ENCODE data around the gene GATC. TPM values are rescaled to one million over a fixed set of nuclear protein-coding genes. Genes with fewer than 3 reads are reported as not detected.

Gene GATC
- total RNA-seq, 2 experiments from 2014 or later, result 18.6 to 19.4 TPM

DNA sequence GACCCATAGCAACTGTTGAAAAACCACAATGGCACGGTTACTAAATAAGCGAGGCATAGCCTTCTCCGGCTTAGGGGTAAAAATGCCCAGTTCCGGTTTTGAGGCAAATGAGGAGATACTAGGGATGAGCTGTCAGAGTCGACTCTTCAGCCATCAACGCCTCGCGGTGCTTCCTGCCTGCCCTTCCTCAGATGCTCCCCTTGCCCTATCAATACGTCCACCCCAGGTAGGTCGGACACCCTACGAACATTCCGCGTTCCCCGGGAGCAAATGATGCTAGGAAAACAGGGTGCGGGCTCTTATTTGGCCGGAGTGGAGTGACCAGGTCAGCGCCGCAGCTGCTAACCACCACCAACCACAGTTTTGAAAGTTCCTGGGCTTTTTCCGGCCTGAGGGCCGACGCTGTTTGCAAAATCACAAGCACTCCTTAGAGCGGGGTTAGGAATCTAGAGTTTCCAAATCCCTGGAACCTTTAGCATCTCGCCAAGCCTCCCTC lies 22.1 kb downstream of the GATC start:
- no peaks in the 10 kb centered on the region for H3K9me3 ChIP-seq (ENCODE audit: control insufficient read depth in 1 of 2, insufficient read depth in 1 of 2, low read length in 2 of 2)
- TF ChIP-seq, protein P1, sequence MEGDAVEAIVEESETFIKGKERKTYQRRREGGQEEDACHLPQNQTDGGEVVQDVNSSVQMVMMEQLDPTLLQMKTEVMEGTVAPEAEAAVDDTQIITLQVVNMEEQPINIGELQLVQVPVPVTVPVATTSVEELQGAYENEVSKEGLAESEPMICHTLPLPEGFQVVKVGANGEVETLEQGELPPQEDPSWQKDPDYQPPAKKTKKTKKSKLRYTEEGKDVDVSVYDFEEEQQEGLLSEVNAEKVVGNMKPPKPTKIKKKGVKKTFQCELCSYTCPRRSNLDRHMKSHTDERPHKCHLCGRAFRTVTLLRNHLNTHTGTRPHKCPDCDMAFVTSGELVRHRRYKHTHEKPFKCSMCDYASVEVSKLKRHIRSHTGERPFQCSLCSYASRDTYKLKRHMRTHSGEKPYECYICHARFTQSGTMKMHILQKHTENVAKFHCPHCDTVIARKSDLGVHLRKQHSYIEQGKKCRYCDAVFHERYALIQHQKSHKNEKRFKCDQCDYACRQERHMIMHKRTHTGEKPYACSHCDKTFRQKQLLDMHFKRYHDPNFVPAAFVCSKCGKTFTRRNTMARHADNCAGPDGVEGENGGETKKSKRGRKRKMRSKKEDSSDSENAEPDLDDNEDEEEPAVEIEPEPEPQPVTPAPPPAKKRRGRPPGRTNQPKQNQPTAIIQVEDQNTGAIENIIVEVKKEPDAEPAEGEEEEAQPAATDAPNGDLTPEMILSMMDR (IDR thresholded peaks at IDR 0.05), result no peak
- ChIA-PET POLR2A (interaction anchor here (0.7 to 4.3 kb wide), 17 partner anchors 10 to 267 kb away, joined by 3 to 27 read pairs (median 6); partner anchors contain the start of genes COQ5, COX6A1, DYNLL1 and GATC), CTCF (interaction anchor here (1.9 to 2.8 kb wide), 4 partner anchors 14 to 166 kb away, joined by 7 to 14 read pairs (median 10); partner anchors contain the start of genes COX6A1, DYNLL1 and SIRT4)
- H3K4me1 ChIP-seq (ENCODE audit: insufficient read depth, low read length), result peaks cover 39% of the 10 kb centered on the region
- no peaks in the 10 kb centered on the region for H3K9me3 Mint-ChIP-seq
- peaks cover 51% of the 10 kb centered on the region for H3K36me3 Mint-ChIP-seq (ENCODE audit: low read depth)
- H3K27ac Mint-ChIP-seq, result peak overlapping the region; percentile 87
- H3K4me3 ChIP-seq (ENCODE audit: low read length), result peak overlapping the region; percentile 57
- H3K4me3 Mint-ChIP-seq, result peak overlapping the region; percentile 90
- no peaks in the 10 kb centered on the region for H3K27me3 Mint-ChIP-seq
- no peaks in the 10 kb centered on the region for H3K27me3 ChIP-seq (ENCODE audit: control insufficient read depth in 1 of 2, insufficient read depth in 2 of 2, low read length in 2 of 2)
- peaks cover 46% of the 10 kb centered on the region for H3K4me1 Mint-ChIP-seq (ENCODE audit: low read depth)
- H3K27ac ChIP-seq (ENCODE audit: low read depth in 1 of 2, low read length in 2 of 2), result peak overlapping the region; percentile 72 to 77
- DNase-seq (peak in 5 of 14 experiments; percentile 6 to 55 (median 32)), ATAC-seq (ENCODE audit: poor library complexity) (no peak)
- intact Hi-C loops (cut with DNase I, micrococcal nuclease), result loop anchor here (2.0 to 10.0 kb wide), 4 partner anchors 22 to 274 kb away; partner anchors contain the start of genes DYNLL1 (in 1 of the 2), GATC (in 1 of the 2), GCN1 (in 1 of the 2) and TRIAP1 (in 1 of the 2)
- peaks cover 38% of the 10 kb centered on the region for H3K36me3 ChIP-seq (ENCODE audit: insufficient read depth, low read length)

- peak overlapping the region; percentile 90 for H3K4me3 Mint-ChIP-seq
- H3K36me3 Mint-ChIP-seq (ENCODE audit: low read depth), result peaks cover 46% of the 10 kb centered on the region
- ATAC-seq (ENCODE audit: poor library complexity), result peak; percentile 31
- peak in 10 of 14 experiments; percentile 6 to 63 (median 45) for DNase-seq
- H3K27ac Mint-ChIP-seq, result peak overlapping the region; percentile 87
- no peaks in the 10 kb centered on the region for H3K9me3 ChIP-seq (ENCODE audit: control insufficient read depth in 1 of 2, insufficient read depth in 1 of 2, low read length in 2 of 2)
- H3K27ac ChIP-seq (ENCODE audit: low read depth in 1 of 2, low read length in 2 of 2), result peak overlapping the region; percentile 72 to 77
- peaks cover 33% of the 10 kb centered on the region for H3K36me3 ChIP-seq (ENCODE audit: insufficient read depth, low read length)
- H3K4me1 ChIP-seq (ENCODE audit: insufficient read depth, low read length), result peaks cover 39% of the 10 kb centered on the region
- no peaks in the 10 kb centered on the region for H3K9me3 Mint-ChIP-seq
- intact Hi-C loops (cut with DNase I, micrococcal nuclease), result loop anchor here (1.0 to 10.0 kb wide), 6 partner anchors 22 to 274 kb away; partner anchors contain the start of genes DYNLL1 (in 1 of the 2), GATC (in 1 of the 2), GCN1 (in 1 of the 2) and TRIAP1 (in 1 of the 2)
- POLR2A ChIA-PET, result interaction anchor here (1.1 to 4.3 kb wide), 17 partner anchors 10 to 268 kb away, joined by 3 to 27 read pairs (median 6); partner anchors contain the start of genes COQ5, COX6A1, DYNLL1 and GATC
- CTCF ChIA-PET, result interaction anchor here (0.8 to 2.8 kb wide), 11 partner anchors 11 to 219 kb away, joined by 3 to 14 read pairs (median 5); partner anchors contain the start of genes COX6A1, DYNLL1, POP5 and SIRT4
- TF ChIP-seq, protein P1 (IDR thresholded peaks at IDR 0.05), result no peak
- H3K27me3 ChIP-seq (ENCODE audit: control insufficient read depth in 1 of 2, insufficient read depth in 2 of 2, low read length in 2 of 2), result no peaks in the 10 kb centered on the region
- peaks cover 46% of the 10 kb centered on the region for H3K4me1 Mint-ChIP-seq (ENCODE audit: low read depth)
- H3K27me3 Mint-ChIP-seq, result no peaks in the 10 kb centered on the region
- peak overlapping the region; percentile 57 for H3K4me3 ChIP-seq (ENCODE audit: low read length)
Observed at GRCh38 chr12:120468821-120469449, 22.7 kb downstream of the GATC start.

- H3K27me3 ChIP-seq (ENCODE audit: control insufficient read depth in 1 of 2, insufficient read depth in 2 of 2, low read length in 2 of 2), result no peaks in the 10 kb centered on the region
- Mint-ChIP-seq H3K4me3 (peak within 1 kb of the TSS; percentile 90), H3K36me3 (ENCODE audit: low read depth) (peaks cover 39% of the 10 kb centered on the region), H3K27ac (peak within 1 kb of the TSS; percentile 87), H3K9me3 (no peaks in the 10 kb centered on the region), H3K4me1 (ENCODE audit: low read depth) (peaks cover 46% of the 10 kb centered on the region), H3K27me3 (no peaks in the 10 kb centered on the region)
- H3K4me1 ChIP-seq (ENCODE audit: insufficient read depth, low read length), result peaks cover 39% of the 10 kb centered on the region
- CTCF ChIA-PET, result interaction anchor here (0.6 to 2.8 kb wide), 16 partner anchors 10 to 218 kb away, joined by 3 to 14 read pairs (median 4); partner anchors contain the start of genes COX6A1, DYNLL1, POP5 and SIRT4
- H3K9me3 ChIP-seq (ENCODE audit: control insufficient read depth in 1 of 2, insufficient read depth in 1 of 2, low read length in 2 of 2), result no peaks in the 10 kb centered on the region
- DNase-seq, result peak; percentile 94 to 99 (median 97)
- ATAC-seq (ENCODE audit: poor library complexity), result peak; percentile 86
- TF ChIP-seq, protein P1 (IDR thresholded peaks at IDR 0.05), result peak; percentile 91
- peaks cover 26% of the 10 kb centered on the region for H3K36me3 ChIP-seq (ENCODE audit: insufficient read depth, low read length)
- intact Hi-C loops (cut with DNase I, micrococcal nuclease), result loop anchor here (1.0 to 10.0 kb wide), 6 partner anchors 23 to 275 kb away; partner anchors contain the start of genes DYNLL1 (in 1 of the 2), GATC (in 1 of the 2), GCN1 (in 1 of the 2) and TRIAP1 (in 1 of the 2)
- POLR2A ChIA-PET, result interaction anchor here (1.1 to 4.3 kb wide), 16 partner anchors 11 to 268 kb away, joined by 3 to 27 read pairs (median 6); partner anchors contain the start of genes COQ5, COX6A1, DYNLL1 and GATC
- H3K4me3 ChIP-seq (ENCODE audit: low read length), result peak within 1 kb of the TSS; percentile 57
- H3K27ac ChIP-seq (ENCODE audit: low read depth in 1 of 2, low read length in 2 of 2), result peak within 1 kb of the TSS; percentile 72 to 77
Observed at GRCh38 chr12:120469450-120470149, 23.4 kb downstream of the GATC start, which contains the start of gene SRSF9. Gene SRSF9 (minus strand): TSS chr12:120469748. CDS start chr12:120469609, 139 bp downstream.

Measured in CD4-positive, alpha-beta T cell (primary cell).